Trophoblast cell (in vitro differentiated cells and primary cell): ENCODE data around the gene UFD1.
A peak's percentile ranks its signal among the peaks of the same experiment; 100 is the strongest.

Experiments used
- DNase-seq, 2 donors: peaks; one replicate each; pipeline ENCODE4 v3.0.0-alpha.2; 2016
- H2AFZ ChIP-seq: 2 replicates; pipeline ENCODE4 v1.6.1; 2013; ENCODE audit warnings: low read length, moderate library complexity, mild to moderate bottlenecking; ENCODE audit not compliant: insufficient read depth, poor library complexity
- H2AK5ac ChIP-seq: 2 replicates; pipeline ENCODE4 v1.6.1; 2013; ENCODE audit warnings: mild to moderate bottlenecking, low read length
- H2BK120ac ChIP-seq: 2 replicates; pipeline ENCODE4 v1.6.1; 2013; ENCODE audit warnings: low read length, mild to moderate bottlenecking, moderate library complexity; ENCODE audit not compliant: insufficient read depth, poor library complexity
- H2BK12ac ChIP-seq: 2 replicates; pipeline ENCODE4 v1.6.1; 2013; ENCODE audit warnings: mild to moderate bottlenecking, low read length, moderate library complexity
- H2BK5ac ChIP-seq: 2 replicates; pipeline ENCODE4 v1.6.1; 2013; ENCODE audit warnings: low read length, low read depth, moderate library complexity, mild to moderate bottlenecking; ENCODE audit not compliant: poor library complexity
- H3K14ac ChIP-seq: 2 replicates; pipeline ENCODE4 v1.6.1; 2013; ENCODE audit warnings: mild to moderate bottlenecking, low read length
- H3K18ac ChIP-seq: 2 replicates; pipeline ENCODE4 v1.6.1; 2013; ENCODE audit warnings: mild to moderate bottlenecking, low read length
- H3K23ac ChIP-seq: 2 replicates; pipeline ENCODE4 v1.6.1; 2013; ENCODE audit warnings: low read length
- H3K27ac ChIP-seq: 2 replicates; pipeline ENCODE4 v1.5.1; 2013; ENCODE audit warnings: low read depth, mild to moderate bottlenecking, inconsistent platforms, low read length, moderate library complexity
- H3K27me3 ChIP-seq: 2 replicates; pipeline ENCODE4 v1.6.1; 2013; ENCODE audit warnings: inconsistent platforms, mild to moderate bottlenecking, low read length, moderate library complexity; ENCODE audit not compliant: insufficient read depth
- H3K36me3 ChIP-seq, 2 experiments: 1 replicate in 1 of 2; 2 replicates in 1 of 2; pipeline ENCODE4 v1.6.1; 2013; ENCODE audit warnings: low read length in 2 of 2, mild to moderate bottlenecking in 2 of 2, moderate library complexity in 1 of 2; ENCODE audit not compliant: insufficient read depth in 2 of 2, control insufficient read depth in 1 of 2
- H3K4ac ChIP-seq: 2 replicates; pipeline ENCODE4 v1.6.1; 2013; ENCODE audit warnings: low read depth, mild to moderate bottlenecking, low read length, moderate library complexity
- H3K4me1 ChIP-seq, 2 experiments: 1 replicate in 1 of 2; 2 replicates in 1 of 2; pipeline ENCODE4 v1.6.1; 2013; ENCODE audit warnings: low read length in 2 of 2, mild to moderate bottlenecking in 2 of 2, moderate library complexity in 1 of 2; ENCODE audit not compliant: insufficient read depth in 2 of 2, control insufficient read depth in 1 of 2
- H3K4me2 ChIP-seq: 2 replicates; pipeline ENCODE4 v1.6.1; 2013; ENCODE audit warnings: inconsistent platforms, mild to moderate bottlenecking, low read length, moderate library complexity
- H3K4me3 ChIP-seq: 2 replicates; pipeline ENCODE4 v1.5.1; 2013; ENCODE audit warnings: mild to moderate bottlenecking, low read depth, low read length, inconsistent platforms
- H3K79me1 ChIP-seq: one replicate; pipeline ENCODE4 v1.6.1; 2013; ENCODE audit warnings: low read length
- H3K79me2 ChIP-seq: 2 replicates; pipeline ENCODE4 v1.6.1; 2013; ENCODE audit warnings: low read length, mild to moderate bottlenecking; ENCODE audit not compliant: control insufficient read depth, insufficient read depth, poor library complexity
- H3K9ac ChIP-seq: 2 replicates; pipeline ENCODE4 v1.6.1; 2013; ENCODE audit warnings: mild to moderate bottlenecking, low read length
- H3K9me3 ChIP-seq: 2 replicates; pipeline ENCODE4 v1.6.1; 2013; ENCODE audit warnings: low read depth, mild to moderate bottlenecking, control low read depth, inconsistent platforms, low read length; ENCODE audit not compliant: insufficient read depth
- H4K12ac ChIP-seq: 2 replicates; pipeline ENCODE4 v1.6.1; 2013; ENCODE audit warnings: low read depth, mild to moderate bottlenecking, low read length, moderate library complexity
- H4K8ac ChIP-seq: 2 replicates; pipeline ENCODE4 v1.6.1; 2013; ENCODE audit warnings: low read depth, mild to moderate bottlenecking, low read length, moderate library complexity
- H4K91ac ChIP-seq: one replicate; pipeline ENCODE4 v1.6.1; 2013; ENCODE audit warnings: low read depth, mild to moderate bottlenecking, low read length, moderate library complexity
- WGBS: extraction: QIAGEN DNeasy Blood & Tissue Kit; methylation state at CpG from one replicate; pipeline ENCODE4 v1.1.7; 2013; ENCODE audit warnings: missing lambda C conversion rate; ENCODE audit not compliant: insufficient read length, insufficient coverage; ENCODE audit errors: extremely low coverage; 5-methylcytosine and 5-hydroxymethylcytosine counted together

Gene UFD1

GRCh38 chr22:19480173-19480568 is 1.2 kb upstream of the UFD1 start:
- H4K12ac ChIP-seq, result peak overlapping the region; percentile 46
- peak overlapping the region; percentile 86 for H3K9ac ChIP-seq
- H3K14ac ChIP-seq, result peak overlapping the region; percentile 80
- no peak for DNase-seq
- H3K36me3 ChIP-seq, result peaks cover 16 to 20% of the 10 kb centered on the region in 2 experiments
- H4K91ac ChIP-seq, result peak overlapping the region; percentile 70
- H2BK12ac ChIP-seq, result no peak overlapping the region
- peak overlapping the region; percentile 94 for H2AFZ ChIP-seq
- H3K79me1 ChIP-seq, result peaks cover 9% of the 10 kb centered on the region
- H3K27me3 ChIP-seq, result no peaks in the 10 kb centered on the region
- no peak overlapping the region for H2BK5ac ChIP-seq
- H2BK120ac ChIP-seq, result no peak overlapping the region
- H3K4me2 ChIP-seq, result peak overlapping the region; percentile 99
- peak overlapping the region; percentile 45 for H2AK5ac ChIP-seq
- peaks cover 4 to 7% of the 10 kb centered on the region in 2 experiments for H3K4me1 ChIP-seq
- peaks cover 16% of the 10 kb centered on the region for H3K79me2 ChIP-seq
- H3K27ac ChIP-seq, result no peak overlapping the region
- no peak overlapping the region for H3K23ac ChIP-seq
- H3K18ac ChIP-seq, result peak overlapping the region; percentile 87
- H3K4me3 ChIP-seq, result peak overlapping the region; percentile 93
- peak overlapping the region; percentile 78 for H4K8ac ChIP-seq
- H3K4ac ChIP-seq, result peak overlapping the region; percentile 73
- no peaks in the 10 kb centered on the region for H3K9me3 ChIP-seq
- no CpG with 5 or more reads among the region's 15 CpGs for WGBS

GRCh38 chr22:19479355-19480172 is 571 bp upstream of the UFD1 start, which contains the start of gene CDC45:
CDC45 (plus strand) TSS chr22:19479920; CDS start chr22:19479969, 49 bp downstream.
- peak; percentile 98 to 99 for DNase-seq
- Histone ChIP-seq H3K9ac (peak within 1 kb of the TSS; percentile 94), H2BK5ac (peak within 1 kb of the TSS; percentile 97), H3K4me3 (peak within 1 kb of the TSS; percentile 93), H3K14ac (peak within 1 kb of the TSS; percentile 81), H3K27ac (peak within 1 kb of the TSS; percentile 87), H3K4ac (peak within 1 kb of the TSS; percentile 73), H3K79me1 (peaks cover 9% of the 10 kb centered on the region), H2AK5ac (peak within 1 kb of the TSS; percentile 45), H2BK12ac (no peak within 1 kb of the TSS), H3K4me1 (peaks cover 4 to 7% of the 10 kb centered on the region in 2 experiments), H2BK120ac (peak within 1 kb of the TSS; percentile 86), H3K27me3 (no peaks in the 10 kb centered on the region), H4K8ac (peak within 1 kb of the TSS; percentile 88), H4K91ac (peak within 1 kb of the TSS; percentile 85), H3K79me2 (peaks cover 16% of the 10 kb centered on the region), H3K4me2 (peak within 1 kb of the TSS; percentile 99), H3K18ac (peak within 1 kb of the TSS; percentile 87), H4K12ac (peak within 1 kb of the TSS; percentile 52), H2AFZ (peak within 1 kb of the TSS; percentile 94), H3K23ac (no peak within 1 kb of the TSS), H3K9me3 (no peaks in the 10 kb centered on the region), H3K36me3 (peaks cover 17 to 22% of the 10 kb centered on the region in 2 experiments)
- no CpG with 5 or more reads among the region's 50 CpGs for WGBS

GRCh38 chr22:19478045-19478900 is 720 bp downstream of the UFD1 start:
- no peak overlapping the region for H2BK12ac ChIP-seq
- H3K27ac ChIP-seq, result peak overlapping the region; percentile 41
- H3K4me3 ChIP-seq, result peak overlapping the region; percentile 89
- H4K91ac ChIP-seq, result peak overlapping the region; percentile 85
- peaks cover 9% of the 10 kb centered on the region for H3K79me1 ChIP-seq
- WGBS, result no CpG with 5 or more reads among the region's 31 CpGs
- H3K4me1 ChIP-seq, result peaks cover 4 to 7% of the 10 kb centered on the region in 2 experiments
- H2AFZ ChIP-seq, result peak overlapping the region; percentile 40
- peak overlapping the region; percentile 83 for H2BK5ac ChIP-seq
- H4K12ac ChIP-seq, result peak overlapping the region; percentile 22
- H3K9ac ChIP-seq, result peak overlapping the region; percentile 78
- H3K9me3 ChIP-seq, result no peaks in the 10 kb centered on the region
- peak overlapping the region; percentile 98 for H3K4ac ChIP-seq
- peak in 1 of 2 donors; percentile 27 for DNase-seq
- peak overlapping the region; percentile 50 for H3K23ac ChIP-seq
- H3K79me2 ChIP-seq, result peaks cover 16% of the 10 kb centered on the region
- H3K14ac ChIP-seq, result peak overlapping the region; percentile 18
- H3K36me3 ChIP-seq, result peaks cover 19 to 24% of the 10 kb centered on the region in 2 experiments
- H4K8ac ChIP-seq, result peak overlapping the region; percentile 5
- H3K4me2 ChIP-seq, result peak overlapping the region; percentile 99
- H2AK5ac ChIP-seq, result no peak overlapping the region
- no peaks in the 10 kb centered on the region for H3K27me3 ChIP-seq
- peak overlapping the region; percentile 12 for H3K18ac ChIP-seq
- H2BK120ac ChIP-seq, result no peak overlapping the region

DNA sequence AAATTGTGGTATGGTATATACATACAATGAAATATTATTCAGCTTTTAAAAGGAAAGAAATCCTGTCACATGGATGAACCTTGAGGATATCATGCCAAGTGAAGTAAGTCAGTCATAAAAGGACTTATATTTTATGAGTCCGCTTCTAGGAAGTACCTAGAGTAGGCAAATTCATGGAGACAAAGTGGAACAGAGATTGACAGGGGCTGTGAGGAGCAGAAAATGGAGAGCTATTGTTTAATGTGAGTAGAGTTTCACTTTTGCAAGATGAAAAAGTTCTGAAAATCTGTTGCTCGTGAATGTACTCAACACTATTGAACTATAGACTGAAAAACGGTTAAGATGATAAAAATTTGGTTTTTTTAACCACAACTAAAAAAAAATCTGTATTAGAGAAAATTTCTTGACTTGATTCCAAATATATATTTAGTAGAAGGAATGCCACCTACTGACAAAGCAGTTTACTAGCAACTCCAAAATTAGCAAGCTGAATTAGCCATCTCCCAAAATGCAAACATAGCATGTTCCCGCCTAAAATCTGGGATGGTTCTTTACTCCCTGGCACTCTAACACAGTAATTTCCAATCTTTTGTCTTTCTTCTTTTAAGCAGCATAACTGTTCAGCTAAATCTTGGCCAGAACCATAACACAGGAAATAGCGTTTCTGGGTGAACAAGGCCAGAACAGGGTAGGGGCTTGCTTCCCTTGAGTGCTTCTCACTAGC is 1.5 kb downstream of the UFD1 start:
- H3K9me3 ChIP-seq, result no peaks in the 10 kb centered on the region
- peaks cover 16% of the 10 kb centered on the region for H3K79me2 ChIP-seq
- H3K4me1 ChIP-seq, result peaks cover 4 to 7% of the 10 kb centered on the region in 2 experiments
- H4K8ac ChIP-seq, result no peak overlapping the region
- peaks cover 25 to 28% of the 10 kb centered on the region in 2 experiments for H3K36me3 ChIP-seq
- H2BK120ac ChIP-seq, result no peak overlapping the region
- no peak overlapping the region for H2AK5ac ChIP-seq
- no CpG with 5 or more reads among the region's 5 CpGs for WGBS
- H2BK5ac ChIP-seq, result no peak overlapping the region
- no peak overlapping the region for H2BK12ac ChIP-seq
- H3K4ac ChIP-seq, result peak overlapping the region; percentile 98
- peak overlapping the region; percentile 50 for H3K23ac ChIP-seq
- no peak overlapping the region for H3K14ac ChIP-seq
- no peaks in the 10 kb centered on the region for H3K27me3 ChIP-seq
- no peak for DNase-seq
- no peak overlapping the region for H4K91ac ChIP-seq
- no peak overlapping the region for H3K9ac ChIP-seq
- no peak overlapping the region for H2AFZ ChIP-seq
- no peak overlapping the region for H3K4me3 ChIP-seq
- H3K27ac ChIP-seq, result no peak overlapping the region
- H3K18ac ChIP-seq, result no peak overlapping the region
- no peak overlapping the region for H4K12ac ChIP-seq
- peaks cover 9% of the 10 kb centered on the region for H3K79me1 ChIP-seq
- H3K4me2 ChIP-seq, result peak overlapping the region; percentile 99
